Activated CD8-positive, alpha-beta memory T cell treated with anti-CD3 and anti-CD28 coated beads for 48 hours (primary cell): ENCODE data around the gene MMP1.

Experiments used
- DNase-seq, 3 experiments: peaks; one replicate each; pipeline ENCODE4 v3.0.0-alpha.2; 2020; ENCODE audit warnings: low read depth in 2 of 3, low spot score in 2 of 3

The MMP1 gene

GRCh38 chr11:102798012-102798746 is at the start of gene MMP1:
MMP1 (minus strand) TSS chr11:102798160; CDS start chr11:102798092, 68 bp downstream.
- no peak for DNase-seq

DNA sequence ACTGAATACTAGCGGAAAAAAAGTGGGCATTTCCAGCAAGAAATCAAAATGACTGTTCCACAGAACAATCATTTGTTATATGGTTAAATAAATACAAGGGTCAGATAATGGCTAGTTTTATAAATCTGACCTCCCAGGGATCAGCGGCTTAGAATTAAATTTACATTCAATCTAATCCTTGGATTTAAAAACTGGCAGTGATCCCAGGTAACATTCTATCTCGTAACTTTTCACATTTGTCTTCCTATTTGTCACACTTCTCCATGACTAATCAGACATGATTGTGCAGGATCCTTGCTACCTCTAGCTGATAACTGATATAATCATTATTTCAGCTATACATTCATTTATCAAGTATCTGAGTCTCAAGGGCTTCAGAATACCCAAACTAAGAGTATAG is 48.3 kb upstream of the MMP1 start:
- DNase-seq, result no peak

- no peak for DNase-seq
Observed at GRCh38 chr11:102843489-102843888, 45.5 kb upstream of the MMP1 start, which contains the start of gene MMP3. MMP3 (minus strand) TSS chr11:102843609; CDS start chr11:102843546, 63 bp downstream.

GRCh38 chr11:102842930-102843329 is 45.0 kb upstream of the MMP1 start:
- DNase-seq, result no peak

GRCh38 chr11:102840018-102840417 is 42.1 kb upstream of the MMP1 start:
- DNase-seq, result no peak

DNA sequence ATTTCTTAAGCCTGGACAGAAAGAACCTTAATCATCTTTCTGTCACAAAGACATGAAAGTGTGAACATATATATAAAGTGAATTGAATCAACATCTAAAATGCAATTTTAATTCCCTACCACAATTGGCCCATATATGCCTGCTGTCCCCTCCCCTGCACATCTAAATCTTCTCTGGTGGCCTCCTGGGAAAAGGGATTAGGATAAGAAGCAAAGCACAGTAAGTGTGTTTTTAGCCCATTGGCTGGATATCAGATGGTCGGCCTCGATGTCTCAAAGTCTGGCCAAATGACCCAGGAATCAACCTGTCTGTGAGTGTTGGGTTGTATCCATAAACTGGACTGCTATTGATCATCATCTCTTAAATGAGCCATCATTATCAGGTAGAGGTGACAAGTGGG is 39.7 kb upstream of the MMP1 start:
- DNase-seq, result no peak

DNA sequence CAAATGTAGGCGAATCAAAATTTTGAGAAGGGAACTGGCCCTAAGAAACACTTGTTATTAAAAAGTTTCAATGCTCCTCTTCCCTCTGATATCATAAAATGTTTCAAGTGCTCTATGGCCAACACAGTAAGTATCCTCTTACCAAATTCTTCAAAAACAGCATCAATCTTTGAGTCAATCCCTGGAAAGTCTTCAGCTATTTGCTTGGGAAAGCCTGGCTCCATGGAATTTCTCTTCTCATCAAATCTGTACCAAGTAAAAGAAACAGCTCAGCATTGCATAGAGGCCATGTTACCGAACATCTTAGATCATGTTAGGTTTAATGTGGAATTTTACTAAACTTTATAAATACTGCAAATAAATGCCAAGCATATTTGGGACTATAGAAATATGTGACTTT is 39.2 kb upstream of the MMP1 start:
- DNase-seq, result no peak

GRCh38 chr11:102836290-102836875 is 38.4 kb upstream of the MMP1 start:
- no peak for DNase-seq

DNA sequence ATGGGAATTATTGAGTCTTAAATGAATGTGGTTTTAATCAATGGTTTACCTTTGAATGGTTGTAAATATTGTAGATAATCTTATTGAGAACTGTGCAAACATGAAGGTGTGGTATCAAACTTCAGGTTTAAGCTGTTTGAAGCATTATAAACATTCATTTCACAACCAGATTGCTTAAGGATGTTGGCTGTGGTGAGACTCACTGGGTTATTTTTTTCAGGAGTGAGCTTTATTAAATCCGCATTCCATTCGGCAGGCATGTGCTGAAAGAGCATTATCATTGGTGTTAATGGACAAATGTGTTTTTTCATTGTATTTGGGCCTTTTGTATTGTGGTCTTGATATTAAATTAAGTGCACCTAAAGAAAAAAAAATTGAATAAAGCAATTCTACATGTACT is 35.8 kb upstream of the MMP1 start:
- no peak for DNase-seq

GRCh38 chr11:102832612-102833011 is 34.7 kb upstream of the MMP1 start:
- no peak for DNase-seq

GRCh38 chr11:102831489-102832440 is 33.8 kb upstream of the MMP1 start:
- DNase-seq, result no peak

GRCh38 chr11:102831128-102831488 is 33.1 kb upstream of the MMP1 start:
- DNase-seq, result no peak

DNA sequence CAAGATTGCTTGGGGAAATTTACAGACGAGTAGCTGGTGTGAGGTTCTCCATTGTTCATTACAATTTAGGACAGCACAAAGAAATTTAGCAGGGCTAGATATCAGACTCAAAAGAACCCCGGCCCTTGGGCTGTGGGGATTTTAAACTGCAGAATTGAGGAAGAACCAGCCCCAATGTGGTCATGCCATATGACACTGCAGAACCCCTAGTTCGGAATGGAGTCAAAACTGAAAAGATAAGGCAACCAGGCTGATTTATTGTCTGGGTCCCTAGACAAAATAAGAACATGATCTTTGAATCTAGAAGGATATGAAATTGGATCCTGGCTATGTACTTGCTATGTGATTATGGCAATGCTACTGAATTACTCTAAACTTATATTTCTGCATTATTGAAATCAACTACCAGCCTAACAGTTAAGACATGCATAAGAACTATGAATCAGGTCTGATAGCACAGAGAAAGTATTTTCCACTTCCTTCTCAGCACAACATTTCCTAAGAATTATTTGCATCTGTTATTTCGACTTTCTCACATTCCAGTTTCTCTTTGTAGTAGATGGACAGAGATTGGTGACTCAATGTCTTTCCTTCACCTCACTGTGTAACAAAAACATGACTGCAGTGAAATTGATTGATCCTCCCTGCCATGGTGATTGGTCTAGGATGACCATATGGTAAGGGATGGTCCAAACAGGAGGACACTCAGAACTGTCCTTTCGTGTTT is 32.2 kb upstream of the MMP1 start:
- DNase-seq, result no peak

DNA sequence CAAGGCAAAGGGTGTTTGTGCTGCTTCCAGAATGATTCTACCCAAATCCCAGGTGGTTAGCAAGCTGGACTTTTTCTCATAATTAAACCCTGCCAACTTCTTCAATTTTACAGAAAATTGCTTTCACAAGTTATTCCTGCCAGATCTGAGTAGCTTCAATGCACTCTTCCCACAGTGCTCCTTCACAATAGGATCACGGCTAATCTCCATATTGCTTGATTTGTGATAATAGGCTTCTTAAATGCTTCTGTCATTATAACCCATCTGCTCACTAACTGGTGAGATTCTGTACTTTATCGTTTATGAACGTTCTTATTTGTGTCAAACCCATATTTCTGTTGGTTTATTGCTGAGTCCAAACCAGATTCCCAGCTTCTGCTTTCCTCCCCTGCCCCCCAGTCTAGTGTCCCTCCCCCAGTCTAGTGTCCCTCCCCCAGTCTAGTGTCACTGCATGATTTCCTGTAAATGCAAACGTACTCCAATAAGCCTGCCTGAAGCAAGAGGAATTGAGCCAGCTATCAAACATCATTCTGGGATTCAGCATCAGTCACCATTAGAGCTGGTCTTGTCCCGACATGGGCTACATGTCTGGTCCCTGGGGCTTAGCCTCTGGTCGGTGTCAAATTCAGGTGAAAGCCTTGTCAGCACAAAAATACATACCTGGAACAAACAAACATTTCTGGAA is 31.5 kb upstream of the MMP1 start:
- no peak for DNase-seq

DNA sequence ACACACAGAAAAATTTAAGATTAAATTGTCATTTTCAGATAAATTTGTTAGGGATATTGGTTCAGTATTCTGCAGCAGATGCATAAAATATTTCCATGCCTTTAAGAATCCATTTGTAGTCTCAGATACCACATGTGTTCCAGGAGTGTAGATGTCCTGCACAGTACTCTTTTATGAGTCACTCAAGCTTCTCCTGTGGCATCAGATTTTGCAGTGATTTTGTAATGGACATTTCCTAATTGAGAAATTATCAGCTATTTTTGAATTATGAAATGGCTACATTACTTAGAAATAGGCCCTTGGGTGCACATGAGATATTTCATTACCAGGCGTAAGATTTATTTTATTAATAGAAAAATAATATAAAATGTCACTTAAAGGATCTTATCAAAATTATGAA is 26.6 kb upstream of the MMP1 start:
- DNase-seq, result no peak

DNA sequence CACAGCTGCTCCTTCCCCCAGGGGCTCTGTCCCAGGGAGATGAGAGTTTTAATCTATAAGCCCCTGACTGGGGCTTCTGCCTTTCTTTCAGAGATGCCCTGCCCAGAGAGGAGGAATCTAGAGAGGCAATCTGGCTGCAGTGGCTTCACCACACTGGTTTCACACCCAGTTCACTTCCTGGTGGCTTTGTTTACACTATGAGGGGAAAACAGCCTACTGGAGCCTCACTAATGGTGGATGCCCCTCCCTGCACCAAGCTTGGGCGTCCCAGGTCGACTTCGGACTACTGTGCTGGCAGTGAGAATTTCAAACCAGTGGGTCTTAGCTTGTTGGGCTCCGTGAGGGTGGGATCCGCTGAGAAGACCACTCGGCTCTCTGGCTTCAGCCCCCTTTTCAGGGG is 21.5 kb upstream of the MMP1 start:
- DNase-seq, result no peak

DNA sequence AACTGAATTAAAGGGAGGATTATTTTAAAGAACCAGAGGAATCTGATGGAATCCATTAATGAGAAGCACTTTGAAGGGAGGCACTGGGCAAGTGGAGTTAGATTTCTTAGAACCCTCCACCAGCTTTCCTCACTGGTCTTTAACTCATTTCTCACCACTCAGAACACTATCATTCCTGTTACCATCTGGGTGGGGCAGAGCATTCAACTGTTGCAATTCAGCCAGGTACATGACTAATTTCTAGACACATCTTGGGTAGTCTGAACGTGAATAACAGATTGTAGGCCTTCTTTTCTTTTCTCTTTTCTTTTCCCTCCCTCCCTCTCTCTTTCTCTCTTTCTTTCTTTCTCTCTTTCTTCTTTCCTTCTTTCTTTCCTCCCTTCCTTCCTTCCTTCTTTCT is 15.5 kb upstream of the MMP1 start:
- no peak for DNase-seq

GRCh38 chr11:102812188-102812587 is 14.2 kb upstream of the MMP1 start:
- no peak for DNase-seq

DNA sequence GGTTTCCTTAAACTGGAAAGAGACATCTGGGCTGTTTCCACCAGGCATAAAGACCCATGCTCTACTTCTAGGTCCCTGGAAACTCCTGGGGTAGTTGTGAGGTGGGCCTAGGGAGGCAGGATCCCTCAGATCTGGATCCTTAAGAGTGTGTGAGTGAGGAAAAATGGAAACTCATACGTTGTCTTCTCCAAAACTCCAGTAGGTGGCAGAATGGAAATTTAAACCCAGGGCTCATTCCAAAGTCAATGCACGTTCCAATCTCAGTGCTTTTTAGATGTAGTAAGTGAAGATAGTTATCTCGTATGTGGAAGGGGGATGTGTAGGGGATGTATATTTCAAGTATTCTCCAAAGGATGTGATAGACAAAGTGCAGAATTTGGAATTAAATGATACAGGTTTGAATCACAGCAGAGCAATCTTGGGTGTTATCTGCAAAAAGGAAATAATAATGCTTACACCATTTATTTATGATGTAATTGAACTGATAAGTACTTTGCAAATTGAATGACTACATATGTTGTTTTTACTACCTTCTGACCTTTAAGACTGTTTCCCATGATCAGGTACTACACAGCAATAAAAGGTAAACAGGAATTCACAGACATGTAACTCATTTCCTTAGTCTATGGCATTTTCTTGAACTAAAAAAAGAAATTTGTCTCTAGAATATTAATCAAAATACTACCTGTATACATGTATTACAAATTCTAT is 13.1 kb upstream of the MMP1 start:
- DNase-seq, result no peak

DNA sequence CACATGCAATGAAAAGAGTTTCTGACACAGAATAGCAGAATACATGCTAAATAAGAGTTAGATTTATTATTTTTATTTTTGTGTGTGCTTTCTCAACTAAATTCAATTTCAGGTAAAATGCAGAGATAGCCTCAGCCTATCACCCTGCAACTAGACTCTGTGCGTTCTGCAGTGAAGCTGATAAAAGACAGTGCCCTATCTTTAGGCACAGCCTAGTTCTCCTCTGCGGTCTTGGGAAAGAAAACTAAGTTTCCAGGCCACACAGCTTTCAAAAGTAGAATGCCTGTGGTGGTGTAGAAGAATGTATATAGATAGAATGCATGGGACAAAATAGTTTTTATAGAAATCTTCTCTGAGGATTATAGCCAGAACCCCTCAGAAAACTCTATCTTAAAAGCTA is 12.0 kb upstream of the MMP1 start:
- no peak for DNase-seq
